Hippocampal formation (tissue), 2 donors: ENCODE results near the gene NUP133.
"Not testable (repeated sequence)": the region's sequence is repeated elsewhere in the genome, so short reads cannot be mapped to it uniquely, and the experiment has no call there.

Experiments
- DNase-seq, 2 donors: peaks; one replicate each; lab custom pipeline; 2025; lab: John Stamatoyannopoulos, UW

The NUP133 gene

DNA sequence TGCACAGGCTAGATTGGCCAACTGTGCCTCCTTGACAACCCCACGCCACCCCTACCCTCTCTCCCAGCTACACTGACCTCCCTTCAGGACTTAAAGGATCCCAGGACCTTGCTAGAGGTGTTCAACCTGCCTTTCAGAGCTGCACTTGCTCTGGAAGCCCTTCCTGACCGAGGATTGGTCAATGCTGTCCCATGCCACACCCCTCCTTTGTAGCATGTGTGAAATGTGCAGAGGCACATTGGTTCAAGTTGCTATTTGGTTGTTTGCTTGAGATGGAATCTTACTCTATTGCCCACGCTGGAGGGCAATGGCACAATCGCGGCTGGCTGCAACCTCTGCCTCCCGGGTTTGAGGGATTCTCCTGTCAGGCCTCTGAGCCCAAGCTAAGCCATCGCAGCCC is 96.1 kb downstream of the NUP133 start:
- DNase-seq = no peak

DNA sequence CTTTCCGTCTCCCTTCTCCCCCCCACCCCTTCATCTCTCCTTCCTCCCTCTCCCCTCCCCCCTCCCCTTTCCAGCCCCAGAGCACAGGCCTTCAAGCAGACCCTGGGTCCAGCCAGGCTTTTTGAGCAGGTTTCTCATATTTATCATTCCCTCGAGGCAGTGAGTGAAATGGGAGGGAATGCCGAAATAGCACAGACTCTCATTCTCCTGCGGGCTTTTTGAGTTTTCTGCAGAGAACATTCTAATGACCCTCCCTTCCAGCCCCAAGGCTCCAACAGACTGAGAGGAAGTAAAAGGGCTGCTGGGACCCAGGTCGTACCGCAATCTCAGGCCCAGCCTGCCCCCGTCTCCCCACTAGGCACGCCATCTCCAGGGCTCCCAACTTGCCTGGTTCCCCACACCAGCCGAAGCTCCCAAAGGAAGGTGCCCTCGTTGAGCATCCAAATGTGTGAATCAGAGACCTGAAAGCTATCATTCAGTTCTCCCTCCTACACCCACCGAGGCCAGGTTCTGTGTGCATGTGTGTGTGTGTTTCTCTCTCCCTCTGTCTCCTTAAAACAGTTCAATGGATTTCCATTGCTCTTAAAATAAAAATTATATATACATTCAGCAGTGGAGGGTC is 96.6 kb downstream of the NUP133 start:
- no peak for DNase-seq

DNA sequence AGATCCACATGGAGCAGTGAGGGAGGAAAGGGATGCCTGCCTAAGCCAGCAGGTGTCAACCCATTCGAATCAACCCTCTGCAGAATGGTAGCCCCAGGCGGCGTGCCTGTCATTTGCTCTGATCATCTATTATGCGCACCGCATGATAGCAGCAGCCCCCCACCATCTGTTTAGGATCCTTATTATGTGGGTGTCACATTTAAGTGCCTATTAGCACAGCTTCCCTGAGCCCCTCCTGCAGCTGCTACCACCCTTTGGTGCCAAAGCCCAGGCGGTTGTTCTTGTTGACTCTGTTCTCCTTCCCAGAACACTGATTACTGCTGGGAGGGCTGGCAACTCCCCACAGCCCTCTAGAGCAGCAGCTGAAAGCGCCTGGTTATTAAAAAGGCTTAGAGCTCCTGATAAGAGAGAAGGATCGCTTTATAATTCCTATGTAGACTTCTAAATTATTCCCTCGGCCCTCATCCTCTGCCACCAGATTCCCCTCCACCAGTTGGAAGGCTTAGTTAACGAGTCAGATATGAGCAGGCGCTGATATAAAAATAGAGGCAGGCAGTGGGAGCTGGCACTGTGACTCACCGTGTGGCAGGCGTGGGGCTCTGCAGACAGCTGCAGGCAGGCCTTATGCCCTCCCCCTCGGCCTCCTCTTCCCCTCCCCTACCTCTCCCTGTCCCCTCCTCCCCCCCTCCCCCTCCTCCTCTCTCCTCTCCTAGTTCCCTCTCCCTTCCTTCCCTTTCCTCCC is 97.3 kb downstream of the NUP133 start:
- peak in 1 of 2 donors; percentile 62 for DNase-seq

DNA sequence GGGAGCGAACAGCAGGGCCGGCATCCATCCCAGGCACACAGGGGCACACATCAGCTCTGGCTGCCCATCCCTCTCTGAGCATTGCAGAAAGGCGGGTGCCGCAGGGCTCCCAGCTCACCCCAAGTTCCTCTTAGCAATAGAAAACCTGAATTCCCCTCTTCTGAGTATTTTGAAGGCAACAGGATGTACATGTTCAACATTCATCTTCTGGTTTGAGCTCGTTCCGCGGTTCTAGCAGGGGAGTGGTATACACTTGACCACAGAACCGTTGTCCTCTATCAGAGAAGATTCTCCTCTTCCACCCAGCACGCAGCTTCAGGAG is 97.8 kb downstream of the NUP133 start:
- DNase-seq = no peak

DNA sequence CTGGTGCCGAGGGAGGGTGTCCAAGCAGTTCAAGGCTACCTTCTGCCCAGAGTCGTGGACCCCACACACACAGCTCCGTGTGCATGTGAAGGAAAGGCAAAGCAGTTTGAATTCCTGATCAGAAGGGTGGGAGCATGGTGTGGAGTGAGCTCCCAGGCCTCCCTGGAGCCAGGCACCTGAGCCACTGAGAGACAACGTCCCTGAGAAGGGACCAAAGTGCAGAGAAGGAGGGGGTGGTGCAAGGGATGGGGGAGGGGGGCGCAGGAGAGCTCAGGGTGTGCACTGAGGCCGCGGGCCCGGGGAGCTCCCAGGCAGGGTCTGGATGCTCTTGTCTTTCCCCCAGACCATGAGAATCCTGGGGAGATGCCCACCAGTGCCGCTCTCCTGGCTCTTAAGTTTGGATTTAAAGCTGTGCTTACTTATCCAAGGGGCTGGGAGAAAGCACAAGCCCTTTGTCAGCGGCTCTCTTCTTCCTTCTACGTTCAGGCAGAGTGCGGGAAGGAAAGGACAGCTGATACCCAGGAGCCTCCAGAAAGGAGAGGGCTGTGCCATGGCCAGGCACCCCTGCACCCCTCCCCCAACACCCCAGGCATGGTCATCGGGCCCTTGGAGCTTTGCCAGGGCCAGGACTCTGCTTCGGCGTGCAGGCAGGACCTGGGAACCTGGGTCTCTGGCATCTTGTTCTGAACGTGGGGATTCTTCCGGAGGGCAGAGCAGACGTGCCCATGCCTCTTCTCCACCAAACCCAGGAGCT is 98.3 kb downstream of the NUP133 start:
- DNase-seq = no peak

DNA sequence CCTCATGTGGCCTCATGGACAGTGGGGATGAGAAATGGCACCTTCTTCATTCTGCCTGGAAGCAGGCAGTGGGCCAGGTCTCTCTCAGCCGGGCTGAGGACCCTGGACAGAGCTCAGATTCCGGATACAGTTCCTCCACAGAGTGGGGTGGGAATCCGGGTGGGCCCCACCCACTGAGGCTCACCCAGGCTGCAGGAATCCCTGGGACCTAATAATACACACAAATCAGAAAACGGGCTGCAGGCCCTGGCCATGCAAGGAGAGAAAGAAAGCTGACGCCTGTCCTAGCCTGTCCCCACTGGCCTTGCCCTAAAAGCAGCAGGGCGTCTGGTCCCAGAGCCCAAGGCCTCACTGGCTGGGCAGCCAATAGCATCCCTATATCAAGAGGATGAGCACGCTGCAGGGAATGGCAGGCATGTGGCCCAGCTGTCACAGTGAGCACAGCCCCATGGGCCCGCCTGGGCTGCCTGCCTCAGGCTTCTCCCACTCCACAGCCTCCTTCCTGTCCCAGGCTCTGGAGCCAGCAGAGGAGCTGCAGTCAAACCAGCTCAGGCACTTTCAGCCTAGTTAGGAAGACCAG is 99.6 kb downstream of the NUP133 start:
- no peak for DNase-seq

DNA sequence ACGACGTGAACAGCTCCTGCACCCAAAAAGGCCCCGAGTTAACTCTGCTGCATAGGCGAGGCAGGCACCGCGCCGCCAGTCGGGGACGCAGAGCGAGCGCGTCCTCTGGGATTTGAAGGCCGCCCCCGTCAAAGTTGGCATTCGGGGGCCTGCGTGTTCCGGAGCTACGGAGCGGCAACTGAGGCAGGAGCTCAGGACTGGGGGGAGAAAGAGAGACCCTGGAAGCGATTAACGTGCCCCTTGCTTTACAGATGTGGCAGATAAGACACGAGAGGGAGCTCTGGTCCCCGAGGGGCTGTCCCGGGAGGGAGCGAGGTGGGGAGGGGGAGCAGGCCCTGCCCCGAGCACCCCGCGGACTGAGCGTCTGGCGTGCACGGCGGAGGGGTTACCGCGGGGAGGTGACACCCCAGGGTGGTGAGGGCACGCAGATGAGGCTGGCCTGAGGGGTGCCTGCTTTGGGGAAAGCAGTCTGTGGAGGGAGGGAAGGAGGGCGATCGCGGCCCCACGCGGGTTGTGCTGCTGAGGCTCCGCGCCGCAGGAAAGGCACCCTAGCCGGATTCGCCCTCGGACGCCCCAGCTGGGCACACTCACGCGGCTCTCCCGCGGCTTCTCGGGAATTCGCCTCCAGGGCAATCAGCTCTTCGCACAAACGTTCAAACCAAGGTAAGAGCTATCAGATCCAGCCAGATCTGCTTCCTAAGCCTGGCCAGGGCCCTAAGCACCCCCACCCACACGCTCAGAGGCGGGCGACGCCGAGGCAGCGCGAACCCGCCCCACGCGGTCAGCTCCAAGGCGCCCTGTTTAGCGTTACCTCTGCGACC is 100.7 kb downstream of the NUP133 start:
- no peak for DNase-seq

DNA sequence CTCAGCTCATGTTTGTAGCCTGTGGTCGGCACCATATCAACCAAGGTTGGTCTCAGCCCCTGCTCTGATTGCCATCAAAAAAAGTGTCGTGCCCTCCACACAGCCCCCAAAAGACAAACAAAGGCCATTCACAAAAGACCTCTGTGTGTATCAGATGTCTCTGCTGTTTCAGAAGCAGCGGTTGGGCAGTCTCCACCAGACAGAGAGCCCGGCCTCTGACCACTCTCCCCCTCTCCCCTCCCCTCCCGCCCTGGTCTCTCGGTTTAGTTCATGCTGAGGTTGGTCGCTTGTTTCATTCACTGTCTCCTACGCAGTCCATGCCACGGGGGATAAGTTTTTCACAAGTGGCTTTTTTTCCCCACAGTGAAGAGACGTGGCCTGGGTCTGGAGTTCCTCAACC is 101.3 kb downstream of the NUP133 start:
- no peak for DNase-seq

DNA sequence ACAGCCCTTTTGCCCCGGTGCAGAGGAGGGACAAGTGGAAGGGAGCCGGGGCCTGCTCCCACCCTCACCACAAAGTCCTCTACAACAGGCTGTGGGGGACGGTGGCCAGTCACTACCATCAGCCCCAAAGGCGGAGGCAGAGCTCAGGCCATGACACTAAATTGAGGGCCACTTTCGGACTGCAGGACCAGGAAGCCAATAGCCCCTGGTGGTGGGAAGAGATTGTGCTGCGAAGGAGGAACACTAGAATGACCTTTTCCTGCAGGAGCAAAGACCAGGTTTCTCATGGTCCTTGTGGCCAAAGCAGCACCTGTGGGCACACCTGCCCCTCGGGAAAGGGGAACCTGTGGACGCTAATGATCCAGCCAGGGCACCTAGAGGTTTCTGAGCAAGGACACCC is 104.6 kb downstream of the NUP133 start:
- DNase-seq = no peak

DNA sequence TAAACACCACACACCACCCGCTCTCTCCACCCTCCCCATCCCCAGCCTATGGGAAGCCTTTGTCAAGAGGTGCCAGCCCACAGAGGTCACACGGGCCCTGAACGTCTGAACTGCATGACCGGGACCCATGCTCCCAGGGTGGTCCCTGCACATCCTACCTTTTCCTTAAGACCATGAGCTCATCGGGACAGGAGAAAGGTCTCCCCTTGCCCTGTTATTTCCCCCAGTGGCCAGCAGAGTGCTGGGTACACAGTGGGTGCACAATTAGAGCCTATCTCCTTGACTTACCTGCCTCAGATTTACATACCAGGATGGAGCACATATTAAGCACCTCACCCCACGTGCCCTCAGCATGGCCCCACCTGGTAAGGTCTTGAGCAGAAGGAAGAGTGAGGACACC is 105.1 kb downstream of the NUP133 start:
- DNase-seq = no peak

DNA sequence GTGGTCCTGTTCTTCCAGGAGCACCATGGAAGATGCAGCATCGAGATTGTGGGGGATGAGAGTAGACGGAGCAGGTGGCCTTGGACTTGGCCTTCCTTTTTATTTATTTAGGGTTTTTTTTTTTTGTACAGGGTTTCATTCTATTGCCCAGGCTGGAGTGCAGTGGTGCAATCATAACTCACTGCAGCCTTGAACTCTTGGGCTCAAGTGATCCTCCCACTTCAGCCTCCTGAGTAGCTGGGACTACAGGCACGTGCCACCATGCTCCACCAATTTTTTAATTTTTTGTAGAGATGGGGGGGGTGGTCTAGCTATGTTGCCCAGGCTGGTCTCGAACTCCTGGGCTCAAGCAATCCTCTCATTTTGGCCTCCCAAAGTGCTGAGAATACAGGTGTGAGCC is 105.8 kb downstream of the NUP133 start:
- DNase-seq = not testable (repeated sequence)

DNA sequence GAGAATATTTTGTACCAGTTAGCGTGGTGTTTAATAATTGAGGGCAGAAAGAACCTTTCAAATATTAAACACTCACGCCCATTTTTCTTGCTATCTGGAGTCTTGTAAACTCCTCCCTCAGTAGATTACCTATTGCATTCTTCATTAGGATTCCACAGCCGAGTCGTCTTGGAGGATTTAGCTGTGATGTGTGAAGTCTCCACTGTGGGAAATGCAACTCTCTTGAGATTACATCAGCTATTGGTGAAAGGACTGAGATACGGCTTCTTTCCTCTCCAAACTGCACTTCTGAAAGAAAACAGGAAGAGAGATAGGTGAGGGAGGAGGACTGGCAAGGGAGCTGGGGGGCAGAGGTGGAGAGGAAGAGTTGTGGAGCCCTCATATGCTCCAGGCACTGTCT is 110.4 kb downstream of the NUP133 start:
- DNase-seq = no peak

DNA sequence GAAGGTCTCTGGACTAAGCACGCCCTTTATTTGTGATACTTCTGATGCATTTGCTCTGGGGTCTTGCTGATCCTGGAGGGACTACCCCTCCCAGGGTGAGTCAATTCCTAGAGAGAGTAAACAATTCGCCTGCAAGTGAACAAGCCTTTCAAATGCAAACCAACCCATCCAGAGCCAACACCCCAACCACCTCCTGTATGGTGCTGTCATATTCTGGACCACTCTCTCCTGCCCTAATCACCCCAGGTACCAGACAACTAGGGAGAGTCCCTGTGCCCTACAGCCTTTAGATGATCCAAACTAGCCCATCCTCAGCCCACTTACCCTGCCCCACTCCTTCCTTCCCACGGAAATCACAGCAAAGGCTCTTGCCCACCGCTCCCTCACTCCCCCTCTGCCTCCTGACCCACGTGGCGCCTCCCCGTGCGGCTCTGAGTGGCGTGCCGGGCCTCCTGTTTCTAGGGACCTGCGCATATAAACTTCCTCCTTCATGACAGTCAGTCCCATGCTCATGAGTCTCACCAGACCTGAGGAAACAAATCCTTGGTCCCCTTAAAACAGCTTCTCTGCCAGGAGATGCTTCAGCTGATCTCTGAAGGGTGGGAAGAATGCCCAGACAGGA is 111.4 kb downstream of the NUP133 start:
- no peak for DNase-seq

DNA sequence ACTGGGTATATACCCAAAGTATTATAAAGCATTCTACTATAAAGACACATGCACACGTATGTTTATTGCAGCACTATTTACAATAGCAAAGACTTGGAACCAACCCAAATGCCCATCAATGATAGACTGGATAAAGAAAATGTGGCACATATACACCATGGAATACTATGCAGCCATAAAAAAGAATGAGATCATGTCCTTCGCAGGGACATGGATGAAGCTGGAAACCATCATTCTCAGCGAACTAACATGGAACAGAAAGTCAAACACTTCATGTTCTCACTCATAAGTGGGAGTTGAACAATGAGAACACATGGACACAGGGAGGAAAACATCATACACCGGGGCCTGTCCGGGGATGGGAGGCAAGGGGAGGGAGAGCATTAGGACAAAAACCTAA is 113.6 kb downstream of the NUP133 start:
- DNase-seq = not testable (repeated sequence)

DNA sequence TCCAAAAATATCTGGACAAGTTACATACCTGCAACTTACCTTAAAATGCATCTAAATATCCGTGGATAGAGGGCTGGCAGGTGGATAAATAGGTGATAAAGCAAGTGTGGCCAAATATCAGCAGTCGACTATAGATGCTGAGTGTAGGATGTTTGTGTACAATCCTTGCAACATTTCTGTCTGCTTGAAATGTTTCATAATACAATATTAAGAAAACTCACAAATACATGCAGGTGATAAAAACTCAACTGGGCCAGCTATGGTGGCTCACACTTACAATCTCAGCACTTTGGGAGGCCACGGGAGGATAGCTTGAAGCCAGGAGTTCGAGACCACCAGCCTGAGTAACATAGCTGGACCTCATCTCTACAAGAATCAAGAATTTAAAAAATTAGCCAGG is 115.2 kb downstream of the NUP133 start:
- DNase-seq = no peak
